A549 (cell line): Measurements from ENCODE around the gene RAB20. TPM values are rescaled to one million over a fixed set of nuclear protein-coding genes. Genes with fewer than 3 reads are reported as not detected.

Experiments
- ATAC-seq, 2 experiments: fragments of 200-7000 bp in 1 of 2; fragments of >200 bp in 1 of 2; cut with Nextera tagmentation in 1 of 2; cut with Tn5 transposase in 1 of 2; 3 replicates each; pipeline versions ENCODE4 v1.8.0 to v1.9.1; 2018 to 2020; ENCODE audit warnings: mild to moderate bottlenecking in 1 of 2, moderate library complexity in 1 of 2
- CTCF ChIA-PET: fragments of 300-600 bp; sonication (Branson Sonifier 250); formaldehyde crosslinking; extraction: SDS; loops from one replicate; lab custom pipeline; 2021; ENCODE audit warnings: antibody characterized with exemption, inconsistent platforms; lab: Yijun Ruan, JAX
- POLR2A ChIA-PET: fragments of 350-600 bp; formaldehyde crosslinking; extraction: SDS; loops from one replicate; lab custom pipeline; 2021; ENCODE audit warnings: antibody characterized with exemption, inconsistent platforms; lab: Yijun Ruan, JAX
- DNase-seq, 2 experiments: peaks; one replicate each; pipeline versions ENCODE4 v3.0.0 to v3.0.0-alpha.2; 2011 to 2016; ENCODE audit warnings: low read depth in 1 of 2, low spot score in 1 of 2
- FAIRE-seq: peaks from 2 replicates; lab custom pipeline; 2011; peaks lifted over from hg19 to GRCh38; lab: Jason Lieb, UNC
- H3K27ac ChIP-seq, 2 experiments: fragments of >200 bp; sonication (Bioruptor Twin); formaldehyde crosslinking; 3 replicates each; pipeline ENCODE4 v1.5.1; 2016 to 2017
- H3K4me1 ChIP-seq: fragments of >200 bp; sonication (Bioruptor Twin); formaldehyde crosslinking; 3 replicates; pipeline ENCODE4 v1.6.1; 2016
- H3K4me2 ChIP-seq: fragments of >200 bp; sonication (Bioruptor Twin); formaldehyde crosslinking; 3 replicates; pipeline ENCODE4 v1.6.1; 2016
- H3K4me3 ChIP-seq: fragments of >200 bp; sonication (Bioruptor Twin); formaldehyde crosslinking; 3 replicates; pipeline ENCODE4 v1.5.1; 2016
- H3K9me3 ChIP-seq: fragments of >200 bp; sonication (Bioruptor Twin); formaldehyde crosslinking; 3 replicates; pipeline ENCODE4 v1.6.1; 2016
- CBX2 ChIP-seq: fragments of 200-600 bp; sonication (generic); IDR thresholded peaks from 2 replicates; pipeline ENCODE4 v1.6.1; 2016; ENCODE audit warnings: low read depth, mild to moderate bottlenecking, borderline replicate concordance
- CHD2 ChIP-seq: fragments of 150-350 bp; IDR thresholded peaks from 2 replicates; pipeline ENCODE4 v1.6.1; 2014; ENCODE audit warnings: low read length; ENCODE audit not compliant: partially characterized antibody
- EP300 ChIP-seq, 2 experiments: fragments of >200 bp; sonication (Bioruptor Twin); formaldehyde crosslinking; IDR thresholded peaks; 2 replicates in 1 of 2; 3 replicates in 1 of 2; pipeline ENCODE4 v1.6.1; 2016 to 2017
- GATA3 ChIP-seq: IDR thresholded peaks from 2 replicates; pipeline ENCODE4 v1.6.1; 2012; ENCODE audit warnings: borderline replicate concordance
- HDAC2 ChIP-seq: fragments of 200-600 bp; sonication (generic); IDR thresholded peaks from 2 replicates; pipeline ENCODE4 v1.6.1; 2016
- HOXA7 ChIP-seq: fragments of 250-450 bp; sonication (Bioruptor Pico); IDR thresholded peaks from 2 replicates; pipeline ENCODE4 v1.5.0; 2020; ENCODE audit warnings: mild to moderate bottlenecking, moderate library complexity
- MAFK ChIP-seq: fragments of 450-650 bp; IDR thresholded peaks from 2 replicates; pipeline ENCODE4 v1.6.1; 2014; ENCODE audit not compliant: partially characterized antibody
- MAZ ChIP-seq: fragments of 150-350 bp; IDR thresholded peaks from 2 replicates; pipeline ENCODE4 v1.6.1; 2014; ENCODE audit warnings: antibody characterized with exemption, low read depth, low read length, borderline replicate concordance
- MYC ChIP-seq: IDR thresholded peaks from 2 replicates; pipeline ENCODE4 v1.6.1; 2012; ENCODE audit warnings: mild to moderate bottlenecking, inconsistent platforms, low read length, improper control_type of control experiment, borderline replicate concordance
- NFE2L2 ChIP-seq: fragments of 150-350 bp; conservative IDR thresholded peaks from 2 replicates; pipeline ENCODE4 v1.6.1; 2014; ENCODE audit warnings: low read length
- TFCP2L1 ChIP-seq: fragments of 250-450 bp; sonication (Bioruptor Pico); IDR thresholded peaks from 2 replicates; pipeline ENCODE4 v1.5.0; 2021; ENCODE audit warnings: mild to moderate bottlenecking
- TP53 ChIP-seq: fragments of 250-450 bp; sonication (Bioruptor Pico); IDR thresholded peaks from 2 replicates; pipeline ENCODE4 v1.5.0; 2021; ENCODE audit warnings: mild to moderate bottlenecking, moderate library complexity
- ZFP36 ChIP-seq: fragments of 450-650 bp; IDR thresholded peaks from 2 replicates; pipeline ENCODE4 v1.6.1; 2014; ENCODE audit warnings: borderline replicate concordance; ENCODE audit not compliant: partially characterized antibody
- WGBS: methylation state at CpG from one replicate; pipeline ENCODE4 v1.1.6; 2017; ENCODE audit errors: missing lambda C conversion rate; 5-methylcytosine and 5-hydroxymethylcytosine counted together
- polyA plus RNA-seq, 4 experiments: library from polyadenylated mRNA; depleted of rRNA in 3 of 4; stranded (reverse); fragments of >200 nt; fragmentation: RNase III in 1 of 4; extraction: RNeasy Plus Mini Kit Qiagen cat#74134 plus additional on column Dnase treatment in 1 of 4; gene quantifications; 2 replicates in 3 of 4; 3 replicates in 1 of 4; pipeline ENCODE4 v1.2.3, GENCODE V29; 2011 to 2017
- TF ChIP-seq, protein P1 (sequence below): fragments of 250-450 bp; sonication (Bioruptor Pico); IDR thresholded peaks from 2 replicates; pipeline ENCODE4 v1.5.0; 2021; ENCODE audit warnings: mild to moderate bottlenecking, moderate library complexity, borderline replicate concordance
- TF ChIP-seq, protein P2 (sequence below): fragments of >200 bp; sonication (Bioruptor Twin); formaldehyde crosslinking; IDR thresholded peaks from 3 replicates; pipeline ENCODE4 v1.5.1; 2016

RAB20 gene
- polyA plus RNA-seq, 2 of the 4 experiments (the other 2 are of a cell fraction): 1.0 to 1.5 TPM

DNA sequence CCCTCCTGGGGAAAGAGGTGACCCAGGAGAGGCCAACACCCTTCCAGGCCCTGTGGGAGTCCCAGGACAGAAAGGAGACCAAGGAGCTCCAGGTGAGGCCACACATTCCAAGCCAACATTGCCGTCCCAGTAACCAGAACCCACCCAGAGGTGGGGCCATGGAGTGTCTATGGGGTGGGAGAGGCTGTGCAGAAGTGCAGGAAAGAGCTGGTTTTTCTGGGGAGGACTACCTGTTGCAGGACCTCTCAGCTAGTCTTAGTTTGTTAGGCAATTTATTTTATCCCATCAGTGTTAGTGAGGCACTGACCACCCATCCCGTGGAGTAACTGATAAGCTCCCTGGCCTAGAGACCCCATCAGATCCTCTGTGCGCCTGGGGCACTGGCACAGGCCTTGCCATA lies 66.1 kb downstream of the RAB20 start:
- no peak for FAIRE-seq
- H3K9me3 ChIP-seq: no peaks in the 10 kb centered on the region
- no peaks in the 10 kb centered on the region for H3K4me1 ChIP-seq
- no peak overlapping the region for H3K4me2 ChIP-seq
- no peak overlapping the region for H3K4me3 ChIP-seq
- ChIA-PET CTCF (interaction anchor here (1.0 to 2.7 kb wide), 3 partner anchors 11 to 40 kb away, joined by 4 to 9 read pairs (median 4); no protein-coding TSS in a partner anchor), POLR2A (no interaction called here)
- TF ChIP-seq MAZ (no peak), CHD2 (no peak), TFCP2L1 (CRISPR knock-in tag) (no peak), GATA3 (no peak), HOXA7 (CRISPR knock-in tag) (no peak), EP300 (IDR thresholded peaks at IDR 0.05) (no peak), MAFK (no peak)
- TF ChIP-seq, protein P1, sequence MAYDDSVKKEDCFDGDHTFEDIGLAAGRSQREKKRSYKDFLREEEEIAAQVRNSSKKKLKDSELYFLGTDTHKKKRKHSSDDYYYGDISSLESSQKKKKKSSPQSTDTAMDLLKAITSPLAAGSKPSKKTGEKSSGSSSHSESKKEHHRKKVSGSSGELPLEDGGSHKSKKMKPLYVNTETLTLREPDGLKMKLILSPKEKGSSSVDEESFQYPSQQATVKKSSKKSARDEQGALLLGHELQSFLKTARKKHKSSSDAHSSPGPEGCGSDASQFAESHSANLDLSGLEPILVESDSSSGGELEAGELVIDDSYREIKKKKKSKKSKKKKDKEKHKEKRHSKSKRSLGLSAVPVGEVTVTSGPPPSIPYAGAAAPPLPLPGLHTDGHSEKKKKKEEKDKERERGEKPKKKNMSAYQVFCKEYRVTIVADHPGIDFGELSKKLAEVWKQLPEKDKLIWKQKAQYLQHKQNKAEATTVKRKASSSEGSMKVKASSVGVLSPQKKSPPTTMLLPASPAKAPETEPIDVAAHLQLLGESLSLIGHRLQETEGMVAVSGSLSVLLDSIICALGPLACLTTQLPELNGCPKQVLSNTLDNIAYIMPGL: no peak
- ATAC-seq: no peak
- 94% methylated on average over 3 of the region's 3 CpGs for WGBS
- no peak for DNase-seq
- H3K27ac ChIP-seq: no peak overlapping the region

DNA sequence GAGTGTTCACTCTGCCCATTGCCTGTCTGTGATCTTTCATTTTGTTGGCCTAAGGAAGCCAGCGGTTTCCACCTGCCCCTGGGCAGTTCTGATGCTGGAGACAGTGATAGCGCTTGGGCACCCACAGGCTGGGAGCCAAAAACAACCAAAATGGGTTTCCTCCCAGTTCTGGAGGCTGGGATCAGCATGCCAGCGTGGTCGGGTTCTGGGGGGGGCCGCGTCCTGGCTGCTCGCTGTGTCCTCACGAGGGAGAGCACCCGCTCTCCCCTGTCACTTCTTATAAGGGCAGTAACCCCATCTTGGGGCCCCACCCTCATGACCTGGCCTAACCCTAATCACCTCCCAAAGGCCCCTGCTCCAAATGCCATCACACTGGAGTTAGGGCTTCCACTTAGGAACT lies 67.9 kb downstream of the RAB20 start:
- 83% methylated on average over 1 of the region's 9 CpGs for WGBS
- FAIRE-seq: no peak

DNA sequence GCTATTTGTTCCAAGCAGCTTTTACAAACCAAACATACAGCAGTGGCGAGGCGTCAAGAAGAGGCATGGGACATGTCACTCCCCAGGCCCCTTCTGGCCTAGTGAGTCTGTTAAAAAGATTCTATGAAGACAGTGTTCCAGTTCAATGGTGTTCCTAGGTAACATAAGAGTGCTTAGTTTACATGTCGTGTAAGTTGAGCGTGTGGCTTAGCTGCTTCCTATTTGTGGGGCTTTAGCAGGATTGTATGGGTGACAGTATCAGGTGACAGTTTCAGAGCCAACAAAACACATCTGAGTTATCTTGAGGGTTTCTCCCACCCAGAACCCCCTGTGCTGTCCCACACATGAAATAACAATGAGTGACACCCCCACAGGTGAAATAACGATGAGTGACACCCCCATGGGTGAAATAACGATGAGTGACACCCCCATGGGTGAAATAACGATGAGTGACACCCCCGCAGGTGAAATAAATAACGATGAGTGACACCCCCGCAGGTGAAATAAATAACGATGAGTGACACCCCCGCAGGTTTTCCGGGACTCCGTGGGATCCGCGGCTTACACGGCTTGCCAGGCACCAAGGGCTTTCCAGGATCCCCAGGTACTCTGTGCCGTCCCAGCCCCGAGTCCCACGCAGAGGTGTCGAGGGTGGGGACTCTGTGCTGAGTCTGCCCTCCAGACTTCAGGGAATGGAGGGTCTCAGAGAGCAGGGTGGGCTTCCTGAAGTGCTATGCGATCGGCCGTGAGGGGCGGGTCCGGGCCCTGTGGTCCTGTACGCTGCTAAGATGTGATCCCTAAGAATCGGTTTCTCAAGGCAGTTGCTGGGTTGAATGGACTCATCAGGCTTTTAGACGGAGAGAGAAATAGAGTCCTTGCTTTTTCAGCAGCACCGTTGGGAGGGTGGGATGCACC lies 68.6 kb downstream of the RAB20 start:
- H3K4me2 ChIP-seq: no peak overlapping the region
- CTCF ChIA-PET: no interaction called here
- FAIRE-seq: no peak
- H3K9me3 ChIP-seq: no peaks in the 10 kb centered on the region
- no peak for ATAC-seq
- no peaks in the 10 kb centered on the region for H3K4me1 ChIP-seq
- H3K4me3 ChIP-seq: no peak overlapping the region
- H3K27ac ChIP-seq: no peak overlapping the region
- WGBS: 88% methylated on average over 26 of the region's 30 CpGs
- no peak for DNase-seq
- POLR2A ChIA-PET: no interaction called here
- TF ChIP-seq MAZ: no peak
- no peak for TF ChIP-seq CBX2
- no peak for TF ChIP-seq MYC

More for the DNA sequence above, 67.9 kb downstream of the RAB20 start:
- Histone ChIP-seq H3K4me2 (no peak overlapping the region), H3K9me3 (no peaks in the 10 kb centered on the region), H3K4me1 (no peaks in the 10 kb centered on the region), H3K27ac (no peak overlapping the region), H3K4me3 (no peak overlapping the region)
- ChIA-PET POLR2A (no interaction called here), CTCF (interaction anchor here (0.6 kb wide), 1 partner anchor 297 kb away, joined by 3 read pairs; no protein-coding TSS in a partner anchor)
- TF ChIP-seq, protein P2, sequence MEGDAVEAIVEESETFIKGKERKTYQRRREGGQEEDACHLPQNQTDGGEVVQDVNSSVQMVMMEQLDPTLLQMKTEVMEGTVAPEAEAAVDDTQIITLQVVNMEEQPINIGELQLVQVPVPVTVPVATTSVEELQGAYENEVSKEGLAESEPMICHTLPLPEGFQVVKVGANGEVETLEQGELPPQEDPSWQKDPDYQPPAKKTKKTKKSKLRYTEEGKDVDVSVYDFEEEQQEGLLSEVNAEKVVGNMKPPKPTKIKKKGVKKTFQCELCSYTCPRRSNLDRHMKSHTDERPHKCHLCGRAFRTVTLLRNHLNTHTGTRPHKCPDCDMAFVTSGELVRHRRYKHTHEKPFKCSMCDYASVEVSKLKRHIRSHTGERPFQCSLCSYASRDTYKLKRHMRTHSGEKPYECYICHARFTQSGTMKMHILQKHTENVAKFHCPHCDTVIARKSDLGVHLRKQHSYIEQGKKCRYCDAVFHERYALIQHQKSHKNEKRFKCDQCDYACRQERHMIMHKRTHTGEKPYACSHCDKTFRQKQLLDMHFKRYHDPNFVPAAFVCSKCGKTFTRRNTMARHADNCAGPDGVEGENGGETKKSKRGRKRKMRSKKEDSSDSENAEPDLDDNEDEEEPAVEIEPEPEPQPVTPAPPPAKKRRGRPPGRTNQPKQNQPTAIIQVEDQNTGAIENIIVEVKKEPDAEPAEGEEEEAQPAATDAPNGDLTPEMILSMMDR: no peak
- TF ChIP-seq TP53 (CRISPR knock-in tag) (no peak), MAZ (no peak), ZFP36 (no peak), HDAC2 (no peak), NFE2L2 (no peak)
- ATAC-seq (no peak), DNase-seq (no peak)
